IMR-90 (cell line): Measurements from ENCODE around the gene IFIT2. TPM values are rescaled to one million over a fixed set of nuclear protein-coding genes. Genes with fewer than 3 reads are reported as not detected.

Source experiments
- ATAC-seq: fragments of 200-7000 bp; cut with Tn5 transposase; 2 replicates; pipeline ENCODE4 v1.9.1; 2020; ENCODE audit warnings: low read depth, mild to moderate bottlenecking, moderate library complexity
- BruUV-seq: library from RNA; stranded (reverse); fragments of 400-500 nt; replicated peaks from 2 replicates; lab custom pipeline; 2021; lab: Mats Ljungman, UMichigan
- CTCF ChIA-PET: fragments of 300-600 bp; formaldehyde crosslinking; extraction: SDS; loops from one replicate; lab custom pipeline; 2021; ENCODE audit warnings: antibody characterized with exemption; lab: Yijun Ruan, JAX
- POLR2A ChIA-PET: fragments of 300-600 bp; sonication (Branson Sonifier 250); formaldehyde crosslinking; loops from one replicate; lab custom pipeline; 2022; ENCODE audit warnings: antibody characterized with exemption; ENCODE audit not compliant: unreplicated experiment; lab: Charles Lee
- DNase-seq: peaks from one replicate; pipeline ENCODE4 v3.0.0; 2013
- H2AFZ ChIP-seq: replicated peaks from 2 replicates; pipeline ENCODE3; 2013; ENCODE audit warnings: low read length, mild to moderate bottlenecking; ENCODE audit not compliant: poor library complexity
- H2AK5ac ChIP-seq: 2 replicates; pipeline ENCODE4 v1.6.1; 2013; ENCODE audit warnings: low read depth, low read length, inconsistent platforms
- H2AK9ac ChIP-seq: replicated peaks from 2 replicates; pipeline ENCODE3; 2013; ENCODE audit warnings: mild to moderate bottlenecking, low read depth, low read length, moderate library complexity; ENCODE audit not compliant: poor library complexity
- H2BK120ac ChIP-seq: 2 replicates; pipeline ENCODE4 v1.6.1; 2013; ENCODE audit warnings: low read depth, low read length, inconsistent platforms
- H2BK15ac ChIP-seq: 3 replicates; pipeline ENCODE4 v1.6.1; 2013; ENCODE audit warnings: low read depth, low read length, inconsistent platforms
- H2BK20ac ChIP-seq: 2 replicates; pipeline ENCODE4 v1.6.1; 2013; ENCODE audit warnings: low read depth, mild to moderate bottlenecking, inconsistent platforms, low read length, moderate library complexity
- H2BK5ac ChIP-seq: 2 replicates; pipeline ENCODE4 v1.6.1; 2013; ENCODE audit warnings: mild to moderate bottlenecking, low read depth, low read length, inconsistent platforms; ENCODE audit not compliant: poor library complexity, severe bottlenecking
- H3K14ac ChIP-seq: replicated peaks from 2 replicates; pipeline ENCODE4 v1.6.1; 2013; ENCODE audit warnings: low read depth, low read length, inconsistent platforms
- H3K18ac ChIP-seq: 2 replicates; pipeline ENCODE4 v1.6.1; 2013; ENCODE audit warnings: low read depth, low read length, control low read depth
- H3K23ac ChIP-seq: 2 replicates; pipeline ENCODE4 v1.6.1; 2013; ENCODE audit warnings: low read depth, low read length, inconsistent platforms
- H3K27ac ChIP-seq: 2 replicates; pipeline ENCODE4 v1.5.1; 2013; ENCODE audit warnings: mild to moderate bottlenecking, control low read depth, low read length; ENCODE audit not compliant: insufficient read depth
- H3K27me3 ChIP-seq: 2 replicates; pipeline ENCODE4 v1.6.1; 2013; ENCODE audit warnings: low read length; ENCODE audit not compliant: control insufficient read depth, insufficient read depth
- H3K36me3 ChIP-seq: 2 replicates; pipeline ENCODE4 v1.6.1; 2013; ENCODE audit warnings: low read length, mixed read lengths; ENCODE audit not compliant: control insufficient read depth, insufficient read depth
- H3K4ac ChIP-seq: 2 replicates; pipeline ENCODE4 v1.6.1; 2013; ENCODE audit warnings: low read depth, low read length, inconsistent platforms
- H3K4me1 ChIP-seq: 2 replicates; pipeline ENCODE4 v1.6.1; 2013; ENCODE audit warnings: low read length, mixed read lengths; ENCODE audit not compliant: control insufficient read depth, insufficient read depth
- H3K4me2 ChIP-seq: 2 replicates; pipeline ENCODE4 v1.6.1; 2013; ENCODE audit warnings: low read depth, mild to moderate bottlenecking, control low read depth, low read length, moderate library complexity
- H3K4me3 ChIP-seq: 2 replicates; pipeline ENCODE4 v1.5.1; 2013; ENCODE audit warnings: low read depth, mild to moderate bottlenecking, control low read depth, low read length, moderate library complexity; ENCODE audit not compliant: insufficient read depth
- H3K56ac ChIP-seq: 2 replicates; pipeline ENCODE4 v1.6.1; 2013; ENCODE audit warnings: low read length, inconsistent platforms; ENCODE audit not compliant: insufficient read depth; ENCODE audit errors: extremely low read depth
- H3K79me1 ChIP-seq, 2 experiments: 2 replicates each; pipeline ENCODE4 v1.6.1; 2013; ENCODE audit warnings: low read length in 2 of 2, inconsistent platforms in 1 of 2, low read depth in 1 of 2
- H3K9ac ChIP-seq: 2 replicates; pipeline ENCODE4 v1.6.1; 2013; ENCODE audit warnings: low read depth, low read length, control low read depth
- H3K9me1 ChIP-seq: 2 replicates; pipeline ENCODE4 v1.6.1; 2013; ENCODE audit warnings: low read length, inconsistent platforms; ENCODE audit not compliant: insufficient read depth
- H3K9me3 ChIP-seq: 2 replicates; pipeline ENCODE4 v1.6.1; 2013; ENCODE audit warnings: low read length; ENCODE audit not compliant: control insufficient read depth, insufficient read depth
- H4K20me1 ChIP-seq: 2 replicates; pipeline ENCODE4 v1.6.1; 2013; ENCODE audit warnings: low read length, inconsistent platforms; ENCODE audit not compliant: insufficient read depth
- H4K5ac ChIP-seq: 2 replicates; pipeline ENCODE4 v1.6.1; 2013; ENCODE audit warnings: mild to moderate bottlenecking, low read depth, low read length, control low read depth
- H4K8ac ChIP-seq, 2 experiments: 2 replicates each; pipeline ENCODE4 v1.6.1; 2013; ENCODE audit warnings: low read depth in 2 of 2, low read length in 2 of 2, control low read depth in 1 of 2, inconsistent platforms in 1 of 2
- H4K91ac ChIP-seq: 2 replicates; pipeline ENCODE4 v1.6.1; 2013; ENCODE audit warnings: low read depth, low read length, inconsistent platforms; ENCODE audit not compliant: insufficient read depth
- BHLHE40 ChIP-seq: fragments of 150-350 bp; IDR thresholded peaks from 2 replicates; pipeline ENCODE4 v1.6.1; 2016; ENCODE audit warnings: mild to moderate bottlenecking, low read depth, low read length
- CEBPB ChIP-seq: IDR thresholded peaks from 2 replicates; pipeline ENCODE4 v1.6.1; 2012; ENCODE audit warnings: low read depth, low read length, improper control_type of control experiment
- CHD1 ChIP-seq: IDR thresholded peaks from 2 replicates; pipeline ENCODE4 v1.6.1; 2012; ENCODE audit warnings: low read depth, low read length, improper control_type of control experiment
- CTCF ChIP-seq: conservative IDR thresholded peaks from 2 replicates; pipeline ENCODE4 v1.5.1; 2012; ENCODE audit warnings: mild to moderate bottlenecking, low read depth, low read length, improper control_type of control experiment
- FOS ChIP-seq: fragments of 150-350 bp; IDR thresholded peaks from 2 replicates; pipeline ENCODE4 v1.6.1; 2016; ENCODE audit warnings: low read depth, low read length
- MAFK ChIP-seq: IDR thresholded peaks from 2 replicates; pipeline ENCODE4 v1.6.1; 2012; ENCODE audit warnings: low read depth, low read length, improper control_type of control experiment
- MAZ ChIP-seq: IDR thresholded peaks from 2 replicates; pipeline ENCODE4 v1.6.1; 2012; ENCODE audit warnings: low read depth, mild to moderate bottlenecking, low read length, improper control_type of control experiment, moderate library complexity, borderline replicate concordance
- POLR2A ChIP-seq: IDR thresholded peaks from 2 replicates; pipeline ENCODE4 v1.6.1; 2012; ENCODE audit warnings: mild to moderate bottlenecking, low read depth, low read length
- RAD21 ChIP-seq: IDR thresholded peaks from 2 replicates; pipeline ENCODE4 v1.6.1; 2012; ENCODE audit warnings: low read length, improper control_type of control experiment
- RCOR1 ChIP-seq: IDR thresholded peaks from 2 replicates; pipeline ENCODE4 v1.6.1; 2012; ENCODE audit warnings: mild to moderate bottlenecking, low read length, improper control_type of control experiment; ENCODE audit not compliant: insufficient replicate concordance
- WGBS, 2 experiments: methylation state at CpG; one replicate each; pipeline versions ENCODE4 v1.1.5 to v1.1.7; 2013; ENCODE audit warnings: missing lambda C conversion rate in 2 of 2; ENCODE audit not compliant: insufficient read length in 1 of 2; ENCODE audit errors: extremely low coverage in 2 of 2; 5-methylcytosine and 5-hydroxymethylcytosine counted together
- dilution Hi-C: fragments of 300-500 bp; cut with HindIII; formaldehyde crosslinking; loops from one replicate; pipeline ENCODE4 v1.14.3; 2018; ENCODE audit warnings: low sequenced_read_pairs; ENCODE audit not compliant: unreplicated experiment
- in situ Hi-C: fragments of 300-500 bp; cut with MboI; formaldehyde crosslinking; loops from 3 replicates; pipeline ENCODE4 v1.14.3; 2019; ENCODE audit warnings: low sequenced_read_pairs, inconsistent platforms, mixed read lengths
- intact Hi-C: fragments of 100-400 bp; cut with micrococcal nuclease; formaldehyde crosslinking; loops from 2 replicates; pipeline ENCODE4 v1.10.0; 2022
- polyA plus RNA-seq, 3 experiments: library from polyadenylated mRNA; depleted of rRNA; stranded (reverse); fragments of >200 nt; gene quantifications; 2 replicates each; pipeline ENCODE4 v1.2.3, GENCODE V29; 2012; ENCODE audit warnings: low replicate concordance in 1 of 3
- total RNA-seq: library from RNA; depleted of rRNA; stranded (reverse); fragments of >200 nt; gene quantifications from 2 replicates; pipeline ENCODE4 v1.2.3, GENCODE V29; 2012

The IFIT2 gene
- total and polyA plus RNA-seq, 2 of the 4 experiments (the other 2 are of a cell fraction): 1.1 to 2.2 TPM

- H3K4me2 ChIP-seq: no peak overlapping the region
- H2BK120ac ChIP-seq: no peak overlapping the region
- no peaks in the 10 kb centered on the region for H3K9me1 ChIP-seq
- H3K9me3 ChIP-seq: peaks cover 3% of the 10 kb centered on the region; the same call in 1 of the 2 replicates
- no peak for DNase-seq
- no peak overlapping the region for H4K8ac ChIP-seq
- no peak overlapping the region for H4K5ac ChIP-seq
- no peaks in the 10 kb centered on the region for H3K79me1 ChIP-seq
- H3K27me3 ChIP-seq: peaks cover 2% of the 10 kb centered on the region; the same call in 1 of the 2 replicates
- H3K14ac ChIP-seq: no peak overlapping the region
- peaks cover 5% of the 10 kb centered on the region for H3K4me1 ChIP-seq
- H3K4ac ChIP-seq: no peak overlapping the region
- H3K23ac ChIP-seq: no peak overlapping the region
- H2AK5ac ChIP-seq: no peak overlapping the region
- dilution Hi-C loops: no loop called here
- POLR2A ChIA-PET: no interaction called here
- no peak for ATAC-seq
- H4K91ac ChIP-seq: no peak overlapping the region
- in situ Hi-C loops: loop anchor here (5.0 kb wide), 1 partner anchor 298 kb away; no protein-coding TSS in a partner anchor
- BruUV-seq: no TSS peak
- no peak for TF ChIP-seq POLR2A
- no peak for TF ChIP-seq RAD21
- TF ChIP-seq CTCF: no peak
- TF ChIP-seq CEBPB: no peak
- TF ChIP-seq FOS: no peak
- no peak for TF ChIP-seq BHLHE40
- TF ChIP-seq CHD1: no peak
- TF ChIP-seq RCOR1: no peak
- TF ChIP-seq MAFK: no peak
- no peak for TF ChIP-seq MAZ
- no peak overlapping the region for H3K9ac ChIP-seq
- H4K20me1 ChIP-seq: no peaks in the 10 kb centered on the region
- no peak overlapping the region for H3K56ac ChIP-seq
- H3K36me3 ChIP-seq: no peaks in the 10 kb centered on the region
- no peak overlapping the region for H3K27ac ChIP-seq
- no CpG with 5 or more reads among the region's 1 CpG for WGBS, 2 experiments
- CTCF ChIA-PET: no interaction called here
- H2AK9ac ChIP-seq: no peak overlapping the region
- no peak overlapping the region for H2BK15ac ChIP-seq
- no peak overlapping the region for H2BK20ac ChIP-seq
- no peak overlapping the region for H3K4me3 ChIP-seq
- H2AFZ ChIP-seq: no peak overlapping the region
- intact Hi-C loops: no loop called here
- H2BK5ac ChIP-seq: no peak overlapping the region
- no peak overlapping the region for H3K18ac ChIP-seq
These were observed 43.0 kb upstream of the IFIT2 start for GRCh38 chr10:89258881-89259280.
